Esophagus squamous epithelium (tissue), 5 donors: ENCODE data around the gene SATB1. TPM values are rescaled to one million over a fixed set of nuclear protein-coding genes. Genes with fewer than 3 reads are reported as not detected.

Experiments
- DNase-seq: peaks from one replicate; lab custom pipeline; 2025; lab: John Stamatoyannopoulos, UW
- H3K27ac ChIP-seq, 4 donors: fragments of 200-600 bp; sonication (generic); one replicate each; pipeline ENCODE4 v1.5.1; 2016 to 2019; ENCODE audit warnings: mild to moderate bottlenecking in 1 of 4
- H3K27me3 ChIP-seq, 4 donors: fragments of 200-600 bp; sonication (generic); 1 replicate in 3 of 4; 2 replicates in 1 of 4; pipeline versions ENCODE4 v1.5.1 to v1.6.0; 2017 to 2021; ENCODE audit warnings: antibody characterized with exemption in 1 of 4
- H3K36me3 ChIP-seq, 3 donors: fragments of 200-600 bp; sonication (generic); one replicate each; pipeline ENCODE4 v1.5.1; 2016 to 2019
- H3K4me1 ChIP-seq, 3 donors: fragments of 200-600 bp; sonication (generic); one replicate each; pipeline ENCODE4 v1.5.1; 2017 to 2019
- H3K4me3 ChIP-seq, 4 donors: fragments of 200-600 bp; sonication (generic); 1 replicate in 3 of 4; 2 replicates in 1 of 4; pipeline ENCODE4 v1.5.1; 2016 to 2019; ENCODE audit warnings: mild to moderate bottlenecking in 2 of 4, moderate library complexity in 1 of 4
- H3K9me3 ChIP-seq, 3 donors: fragments of 200-600 bp; sonication (generic); one replicate each; pipeline ENCODE4 v1.5.1; 2016 to 2019
- CTCF ChIP-seq, 6 experiments: fragments of 450-650 bp in 4 of 6; fragments of 200-600 bp in 2 of 6; sonication (generic) in 2 of 6; IDR thresholded peaks; one replicate each; pipeline ENCODE4 v1.5.1; 2016 to 2019; ENCODE audit warnings: antibody characterized with exemption in 6 of 6, mild to moderate bottlenecking in 4 of 6, moderate library complexity in 4 of 6
- POLR2A ChIP-seq, 4 donors: fragments of 450-650 bp; IDR thresholded peaks; one replicate each; pipeline ENCODE4 v1.6.1; 2017; ENCODE audit warnings: antibody characterized with exemption in 4 of 4, mild to moderate bottlenecking in 4 of 4, moderate library complexity in 3 of 4
- WGBS, 2 donors: methylation state at CpG; one replicate each; pipeline ENCODE4 v1.1.5; 2018; 5-methylcytosine and 5-hydroxymethylcytosine counted together
- intact Hi-C: fragments of 100-400 bp; cut with DNase I; formaldehyde crosslinking; loops from one replicate; pipeline ENCODE4 v1.15.0; 2022
- total RNA-seq, 4 donors: library from RNA; depleted of rRNA; stranded (reverse); fragments of >200 nt; gene quantifications; one replicate each; pipeline ENCODE4 v1.1.0, GENCODE V29; 2016
- donor health status: DM: yes; HTN: yes; CAD: no.

Gene SATB1
- total RNA-seq, 4 donors from 2014 or later = 16.9 to 24.4 (median 20.0) TPM

- no peaks in the 10 kb centered on the region for H3K36me3 ChIP-seq
- no peak overlapping the region for H3K27ac ChIP-seq
- no peak for DNase-seq
- intact Hi-C loops = no loop called here
- 83 to 100% methylated on average over 1 of the region's 1 CpG for WGBS, 2 donors
- H3K4me1 ChIP-seq = no peaks in the 10 kb centered on the region
- H3K9me3 ChIP-seq = no peaks in the 10 kb centered on the region
- no peak overlapping the region for H3K4me3 ChIP-seq
- TF ChIP-seq POLR2A (IDR thresholded peaks at IDR 0.05) (no peak), CTCF (IDR thresholded peaks at IDR 0.05) (no peak)
- H3K27me3 ChIP-seq = no peaks in the 10 kb centered on the region
These were observed 117.6 kb downstream of the SATB1 start for GRCh38 chr3:18307529-18307928.

- H3K27me3 ChIP-seq = no peaks in the 10 kb centered on the region
- 23 to 27% methylated on average over 1 of the region's 1 CpG for WGBS, 2 donors
- no peak overlapping the region for H3K4me3 ChIP-seq
- H3K27ac ChIP-seq = no peak overlapping the region
- H3K4me1 ChIP-seq = no peaks in the 10 kb centered on the region
- no peak for DNase-seq
- intact Hi-C loops = no loop called here
- TF ChIP-seq POLR2A (IDR thresholded peaks at IDR 0.05) (no peak), CTCF (IDR thresholded peaks at IDR 0.05) (no peak)
- H3K9me3 ChIP-seq = peaks cover 0 to under 1% (median 0%) of the 10 kb centered on the region in 3 donors
- H3K36me3 ChIP-seq = no peaks in the 10 kb centered on the region
These were observed 122.6 kb downstream of the SATB1 start for GRCh38 chr3:18302517-18302916.

- Histone ChIP-seq H3K9me3 (peaks cover 0 to 8% (median 0%) of the 10 kb centered on the region in 3 donors), H3K27me3 (no peaks in the 10 kb centered on the region), H3K4me3 (no peak overlapping the region), H3K4me1 (no peaks in the 10 kb centered on the region), H3K36me3 (no peaks in the 10 kb centered on the region), H3K27ac (no peak overlapping the region)
- intact Hi-C loops = no loop called here
- no peak for TF ChIP-seq POLR2A (IDR thresholded peaks at IDR 0.05)
- TF ChIP-seq CTCF (IDR thresholded peaks at IDR 0.05) = no peak
- WGBS, 2 donors = 100% methylated on average over 1 of the region's 1 CpG
- DNase-seq = no peak
These were observed 123.4 kb downstream of the SATB1 start for GRCh38 chr3:18301781-18302180.

- Histone ChIP-seq H3K4me3 (no peak overlapping the region), H3K27ac (no peak overlapping the region), H3K9me3 (peaks cover 0 to 10% (median 0%) of the 10 kb centered on the region in 3 donors), H3K36me3 (no peaks in the 10 kb centered on the region), H3K27me3 (no peaks in the 10 kb centered on the region), H3K4me1 (no peaks in the 10 kb centered on the region)
- no peak for DNase-seq
- TF ChIP-seq CTCF (IDR thresholded peaks at IDR 0.05) (no peak), POLR2A (IDR thresholded peaks at IDR 0.05) (no peak)
- 61 to 63% methylated on average over 3 of the region's 3 CpGs for WGBS, 2 donors
- intact Hi-C loops = no loop called here
These were observed 124.2 kb downstream of the SATB1 start for GRCh38 chr3:18300916-18301315.

GRCh38 chr3:18297126-18297525 lies 128.0 kb downstream of the SATB1 start:
- no peak overlapping the region for H3K4me3 ChIP-seq
- intact Hi-C loops = no loop called here
- no peak for TF ChIP-seq POLR2A (IDR thresholded peaks at IDR 0.05)
- no peak for TF ChIP-seq CTCF (IDR thresholded peaks at IDR 0.05)

More at GRCh38 chr3:18297126-18297525, 128.0 kb downstream of the SATB1 start:
- Histone ChIP-seq H3K27ac (no peak overlapping the region), H3K27me3 (no peaks in the 10 kb centered on the region), H3K36me3 (no peaks in the 10 kb centered on the region), H3K4me1 (peaks cover 0 to 5% (median 3%) of the 10 kb centered on the region in 3 donors), H3K9me3 (peaks cover 0 to 13% (median 0%) of the 10 kb centered on the region in 3 donors)
- DNase-seq = no peak
